Brain microvascular endothelial cell (primary cell): ENCODE data around the gene FRZB.
"Not testable (repeated sequence)": the region's sequence is repeated elsewhere in the genome, so short reads cannot be mapped to it uniquely, and the experiment has no call there.

Experiments
- DNase-seq: peaks from one replicate; pipeline ENCODE4 v3.0.0-alpha.2; 2020
- H3K27ac ChIP-seq: fragments of 250-450 bp; sonication (Bioruptor Pico); 2 replicates; pipeline ENCODE4 v1.5.1; 2020; ENCODE audit warnings: mild to moderate bottlenecking, moderate library complexity
- H3K27me3 ChIP-seq: fragments of 250-450 bp; sonication (Bioruptor Pico); replicated peaks from 2 replicates; pipeline ENCODE4 v1.5.1; 2020; ENCODE audit warnings: mild to moderate bottlenecking
- H3K36me3 ChIP-seq: fragments of 250-450 bp; sonication (Bioruptor Pico); replicated peaks from 2 replicates; pipeline ENCODE4 v1.5.1; 2020; ENCODE audit warnings: mild to moderate bottlenecking
- H3K4me3 ChIP-seq: 2 replicates; pipeline ENCODE4 v1.5.1; 2011; ENCODE audit warnings: low read depth, mild to moderate bottlenecking, control low read depth, low read length, moderate library complexity
- in situ Hi-C: cut with HindIII; loops from 2 replicates; pipeline ENCODE4 v1.10.0; 2017; ENCODE audit warnings: low sequenced_read_pairs, low pct_ligation_motif_present
- TF ChIP-seq, protein P1 (sequence below): IDR thresholded peaks from 2 replicates; pipeline ENCODE4 v1.5.1; 2011; ENCODE audit warnings: low read depth, mild to moderate bottlenecking, moderate library complexity, low read length, control low read depth, inconsistent platforms; ENCODE audit errors: missing control alignments

Gene FRZB

GRCh38 chr2:182894174-182894573 lies 27.7 kb upstream of the FRZB start:
- H3K36me3 ChIP-seq: no peaks in the 10 kb centered on the region
- in situ Hi-C loops: no loop called here
- no peak overlapping the region for H3K27ac ChIP-seq
- TF ChIP-seq, protein P1, sequence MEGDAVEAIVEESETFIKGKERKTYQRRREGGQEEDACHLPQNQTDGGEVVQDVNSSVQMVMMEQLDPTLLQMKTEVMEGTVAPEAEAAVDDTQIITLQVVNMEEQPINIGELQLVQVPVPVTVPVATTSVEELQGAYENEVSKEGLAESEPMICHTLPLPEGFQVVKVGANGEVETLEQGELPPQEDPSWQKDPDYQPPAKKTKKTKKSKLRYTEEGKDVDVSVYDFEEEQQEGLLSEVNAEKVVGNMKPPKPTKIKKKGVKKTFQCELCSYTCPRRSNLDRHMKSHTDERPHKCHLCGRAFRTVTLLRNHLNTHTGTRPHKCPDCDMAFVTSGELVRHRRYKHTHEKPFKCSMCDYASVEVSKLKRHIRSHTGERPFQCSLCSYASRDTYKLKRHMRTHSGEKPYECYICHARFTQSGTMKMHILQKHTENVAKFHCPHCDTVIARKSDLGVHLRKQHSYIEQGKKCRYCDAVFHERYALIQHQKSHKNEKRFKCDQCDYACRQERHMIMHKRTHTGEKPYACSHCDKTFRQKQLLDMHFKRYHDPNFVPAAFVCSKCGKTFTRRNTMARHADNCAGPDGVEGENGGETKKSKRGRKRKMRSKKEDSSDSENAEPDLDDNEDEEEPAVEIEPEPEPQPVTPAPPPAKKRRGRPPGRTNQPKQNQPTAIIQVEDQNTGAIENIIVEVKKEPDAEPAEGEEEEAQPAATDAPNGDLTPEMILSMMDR: no peak
- H3K4me3 ChIP-seq: no peak overlapping the region
- H3K27me3 ChIP-seq: no peaks in the 10 kb centered on the region
- peak; percentile 47 for DNase-seq

GRCh38 chr2:182893666-182894065 lies 27.2 kb upstream of the FRZB start:
- H3K4me3 ChIP-seq: no peak overlapping the region
- DNase-seq: no peak

DNA sequence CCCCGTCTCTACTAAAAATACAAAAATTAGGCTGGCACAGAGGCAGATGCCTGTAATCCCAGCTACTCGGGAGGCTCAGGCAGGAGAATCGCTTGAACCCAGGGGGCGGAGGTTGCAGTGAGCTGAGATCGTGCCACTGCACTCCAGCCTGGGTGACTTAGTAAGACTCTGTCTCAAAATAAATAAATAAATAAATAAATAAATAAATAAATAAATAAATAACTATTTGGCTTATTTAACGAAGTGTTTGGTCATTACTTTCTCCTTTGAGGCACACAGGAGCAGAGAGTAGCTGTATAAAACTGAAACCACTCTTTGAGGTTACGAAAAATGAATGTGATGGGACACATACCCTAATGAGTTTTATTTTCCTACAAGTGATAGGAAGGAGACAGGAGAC lies 26.6 kb upstream of the FRZB start:
- H3K27ac ChIP-seq, H3K27me3 ChIP-seq, H3K36me3 ChIP-seq, DNase-seq, in situ Hi-C loops, H3K4me3 ChIP-seq: not testable (repeated sequence)

More at GRCh38 chr2:182893666-182894065, 27.2 kb upstream of the FRZB start:
- Histone ChIP-seq H3K27me3 (no peaks in the 10 kb centered on the region), H3K27ac (no peak overlapping the region), H3K36me3 (no peaks in the 10 kb centered on the region)
- TF ChIP-seq, protein P1: no peak
- in situ Hi-C loops: no loop called here

- TF ChIP-seq, protein P1: no peak
These were observed 25.2 kb upstream of the FRZB start for GRCh38 chr2:182891611-182892010.

DNA sequence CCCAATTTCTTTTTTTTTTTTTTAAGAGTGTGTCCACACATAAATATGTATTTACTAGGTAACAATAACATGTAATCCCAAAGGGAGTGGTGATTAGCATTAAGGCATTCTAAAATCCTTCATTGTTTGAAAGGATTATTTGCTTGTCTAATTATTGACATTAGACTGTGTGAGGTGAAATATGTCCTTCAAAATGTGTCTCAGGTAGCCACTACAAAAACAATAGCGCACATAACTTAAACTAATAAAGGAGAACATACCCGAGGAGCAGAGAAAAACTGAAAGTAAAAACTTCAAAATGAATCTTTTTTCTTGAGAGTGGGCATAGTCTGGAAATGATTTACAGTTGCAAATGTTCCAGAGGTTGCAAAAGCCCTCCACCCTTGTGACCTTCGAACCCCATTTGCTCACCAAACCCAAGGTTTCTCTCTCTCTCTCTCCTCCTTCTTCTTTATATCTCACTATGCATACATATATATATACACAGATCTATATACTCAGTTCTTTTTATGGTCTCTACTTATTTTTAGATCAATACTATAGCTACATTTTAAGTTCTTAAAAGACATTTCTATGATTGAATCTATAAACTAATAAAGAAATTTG lies 24.4 kb upstream of the FRZB start:
- Histone ChIP-seq H3K4me3 (no peak overlapping the region), H3K27me3 (no peaks in the 10 kb centered on the region), H3K36me3 (no peaks in the 10 kb centered on the region), H3K27ac (no peak overlapping the region)
- TF ChIP-seq, protein P1: no peak
- DNase-seq: no peak
- in situ Hi-C loops: no loop called here

More at GRCh38 chr2:182891611-182892010, 25.2 kb upstream of the FRZB start:
- in situ Hi-C loops: no loop called here
- Histone ChIP-seq H3K27me3 (no peaks in the 10 kb centered on the region), H3K4me3 (no peak overlapping the region), H3K36me3 (no peaks in the 10 kb centered on the region), H3K27ac (no peak overlapping the region)
- no peak for DNase-seq

DNA sequence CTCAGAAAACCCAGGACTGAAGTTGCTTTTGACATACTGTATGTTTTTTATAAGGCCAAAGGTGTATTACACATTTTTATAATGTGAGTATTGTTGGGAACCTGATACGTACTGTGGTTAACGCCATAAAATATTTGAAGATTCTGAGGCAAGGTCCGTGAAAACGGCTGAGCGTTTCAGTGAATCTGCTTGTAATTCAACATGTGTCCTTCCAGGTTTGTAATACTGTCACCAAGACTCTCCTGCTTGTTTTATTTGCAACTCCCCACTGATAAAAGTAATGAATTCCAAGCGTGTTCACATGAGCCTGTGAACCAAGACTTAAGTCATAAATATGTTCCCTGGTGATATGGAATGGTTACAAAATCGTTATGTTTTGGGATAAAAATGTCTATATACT lies 23.9 kb upstream of the FRZB start:
- in situ Hi-C loops: no loop called here

More for the DNA sequence above, 23.9 kb upstream of the FRZB start:
- no peaks in the 10 kb centered on the region for H3K36me3 ChIP-seq
- DNase-seq: no peak
- H3K27ac ChIP-seq: no peak overlapping the region
- no peak overlapping the region for H3K4me3 ChIP-seq
- TF ChIP-seq, protein P1: no peak
- H3K27me3 ChIP-seq: no peaks in the 10 kb centered on the region
